ENCODE results near the gene FUCA2. TPM values are rescaled to one million over a fixed set of nuclear protein-coding genes. Genes with fewer than 3 reads are reported as not detected.
A peak's percentile ranks its signal among the peaks of the same experiment; 100 is the strongest.
"Not testable (repeated sequence)": the region's sequence is repeated elsewhere in the genome, so short reads cannot be mapped to it uniquely, and the experiment has no call there.

Gene FUCA2
- total RNA-seq, 2 donors from 2014 or later = 42.1 to 47.9 TPM

- ATAC-seq (no peak), DNase-seq (no peak)
- intact Hi-C loops (cut with DNase I) = no loop called here
These were observed 26.9 kb upstream of the FUCA2 start for GRCh38 chr6:143538374-143538773.

GRCh38 chr6:143536866-143537691 lies 25.6 kb upstream of the FUCA2 start:
- intact Hi-C loops (cut with DNase I) = no loop called here
- peak; percentile 75 to 84 for ATAC-seq
- DNase-seq = peak; percentile 67

GRCh38 chr6:143536461-143536865 lies 24.9 kb upstream of the FUCA2 start:
- ATAC-seq = peak; percentile 11 to 81
- DNase-seq = peak; percentile 53
- intact Hi-C loops (cut with DNase I) = no loop called here

- DNase-seq (no peak), ATAC-seq (no peak)
- intact Hi-C loops (cut with DNase I) = no loop called here
These were observed 23.7 kb upstream of the FUCA2 start for GRCh38 chr6:143535189-143535614.

- ATAC-seq (no peak), DNase-seq (no peak)
- intact Hi-C loops (cut with DNase I) = no loop called here
These were observed 20.4 kb upstream of the FUCA2 start for GRCh38 chr6:143531720-143532499.

GRCh38 chr6:143529095-143529494 lies 17.6 kb upstream of the FUCA2 start:
- intact Hi-C loops (cut with DNase I) = no loop called here
- peak in 1 of 2 donors; percentile 61 for ATAC-seq
- DNase-seq = no peak

GRCh38 chr6:143528164-143528811 lies 16.8 kb upstream of the FUCA2 start:
- DNase-seq = no peak
- no peak for ATAC-seq
- intact Hi-C loops (cut with DNase I) = no loop called here

GRCh38 chr6:143527677-143528076 lies 16.2 kb upstream of the FUCA2 start:
- no peak for DNase-seq
- no peak for ATAC-seq
- intact Hi-C loops (cut with DNase I) = no loop called here

GRCh38 chr6:143525356-143525755 lies 13.8 kb upstream of the FUCA2 start:
- ATAC-seq (no peak), DNase-seq (no peak)
- intact Hi-C loops (cut with DNase I) = no loop called here

GRCh38 chr6:143522039-143522600 lies 10.6 kb upstream of the FUCA2 start:
- DNase-seq (no peak), ATAC-seq (no peak)
- intact Hi-C loops (cut with DNase I) = no loop called here

- intact Hi-C loops (cut with DNase I) = no loop called here
- ATAC-seq (no peak), DNase-seq (no peak)
These were observed 5.9 kb upstream of the FUCA2 start for GRCh38 chr6:143517447-143517773.

- DNase-seq (no peak), ATAC-seq (no peak)
- intact Hi-C loops (cut with DNase I) = no loop called here
These were observed 5.3 kb upstream of the FUCA2 start for GRCh38 chr6:143516690-143517446.

- intact Hi-C loops (cut with DNase I) = no loop called here
- ATAC-seq = no peak
- no peak for DNase-seq
These were observed 4.3 kb upstream of the FUCA2 start for GRCh38 chr6:143515766-143516355.

- intact Hi-C loops (cut with DNase I) = no loop called here
- DNase-seq (peak; percentile 83), ATAC-seq (peak; percentile 62 to 69)
These were observed 3.7 kb upstream of the FUCA2 start for GRCh38 chr6:143515061-143515760.

- intact Hi-C loops (cut with DNase I) = no loop called here
- ATAC-seq (no peak), DNase-seq (no peak)
These were observed 1.9 kb upstream of the FUCA2 start for GRCh38 chr6:143513410-143513809.

- DNase-seq; intact Hi-C loops (cut with DNase I); ATAC-seq: not testable (repeated sequence)
These were observed 1.2 kb downstream of the FUCA2 start for GRCh38 chr6:143510326-143510725.

- intact Hi-C loops (cut with DNase I) = no loop called here
- ATAC-seq (no peak), DNase-seq (no peak)
These were observed 4.0 kb downstream of the FUCA2 start for GRCh38 chr6:143507358-143508145.
